ENCODE data around the gene ZDHHC3.

Gene ZDHHC3

DNA sequence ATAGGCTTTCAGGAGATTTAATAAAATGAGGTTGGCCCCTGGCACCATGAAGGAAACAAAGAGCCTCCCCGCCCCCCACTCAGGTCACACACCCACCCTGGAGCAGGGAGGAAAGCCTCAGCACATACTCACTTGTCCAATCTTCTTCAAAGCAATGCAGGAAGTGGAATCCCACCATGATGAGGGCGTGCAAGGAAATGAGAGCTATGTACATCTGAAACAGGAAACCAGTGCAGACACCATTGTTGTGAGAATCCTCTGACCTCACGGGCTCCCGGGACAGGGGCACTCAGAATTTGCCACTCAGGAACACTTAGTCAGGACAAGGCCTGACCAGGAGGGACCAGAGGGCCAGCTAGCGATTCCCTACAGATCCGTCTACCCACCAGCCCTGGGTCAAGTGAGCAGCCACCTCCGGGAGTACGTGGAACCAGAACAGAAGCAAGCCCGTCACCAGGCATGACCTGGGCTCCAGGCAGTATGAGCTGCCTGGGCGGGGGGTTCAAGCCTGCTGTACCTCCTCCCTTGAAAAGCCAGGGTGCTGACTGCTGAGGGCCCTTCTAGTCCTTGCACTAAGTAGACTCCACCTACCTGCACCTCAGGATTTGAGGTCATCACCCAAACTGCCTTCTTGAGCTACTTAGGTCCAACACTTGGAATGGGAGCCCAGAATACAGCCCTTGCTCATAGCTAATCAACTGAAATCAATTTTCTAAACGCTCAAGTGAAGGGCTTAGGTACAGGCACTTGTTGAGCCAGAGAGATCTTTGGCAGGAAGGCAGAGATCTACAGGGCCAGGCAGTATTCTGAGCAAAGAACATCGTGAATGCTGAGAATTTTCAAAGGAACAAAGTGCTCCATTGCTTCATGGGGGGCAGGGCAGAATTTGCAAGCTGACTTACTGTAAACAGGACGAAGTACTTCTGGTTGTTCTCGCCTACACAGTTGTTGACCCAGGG lies 42.7 kb downstream of the ZDHHC3 start:
- no peaks in the 10 kb centered on the region for H3K9me2 ChIP-seq (replicated peaks; ENCODE audit: control insufficient read depth, low read length)
- no peak overlapping the region for H3K27ac ChIP-seq (ENCODE audit: low read depth, low read length)
- no peak for TF ChIP-seq EZH2phosphoT487 (IDR thresholded peaks at IDR 0.05; ENCODE audit: borderline replicate concordance, low read length)
- TF ChIP-seq, protein P1, sequence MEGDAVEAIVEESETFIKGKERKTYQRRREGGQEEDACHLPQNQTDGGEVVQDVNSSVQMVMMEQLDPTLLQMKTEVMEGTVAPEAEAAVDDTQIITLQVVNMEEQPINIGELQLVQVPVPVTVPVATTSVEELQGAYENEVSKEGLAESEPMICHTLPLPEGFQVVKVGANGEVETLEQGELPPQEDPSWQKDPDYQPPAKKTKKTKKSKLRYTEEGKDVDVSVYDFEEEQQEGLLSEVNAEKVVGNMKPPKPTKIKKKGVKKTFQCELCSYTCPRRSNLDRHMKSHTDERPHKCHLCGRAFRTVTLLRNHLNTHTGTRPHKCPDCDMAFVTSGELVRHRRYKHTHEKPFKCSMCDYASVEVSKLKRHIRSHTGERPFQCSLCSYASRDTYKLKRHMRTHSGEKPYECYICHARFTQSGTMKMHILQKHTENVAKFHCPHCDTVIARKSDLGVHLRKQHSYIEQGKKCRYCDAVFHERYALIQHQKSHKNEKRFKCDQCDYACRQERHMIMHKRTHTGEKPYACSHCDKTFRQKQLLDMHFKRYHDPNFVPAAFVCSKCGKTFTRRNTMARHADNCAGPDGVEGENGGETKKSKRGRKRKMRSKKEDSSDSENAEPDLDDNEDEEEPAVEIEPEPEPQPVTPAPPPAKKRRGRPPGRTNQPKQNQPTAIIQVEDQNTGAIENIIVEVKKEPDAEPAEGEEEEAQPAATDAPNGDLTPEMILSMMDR (IDR thresholded peaks at IDR 0.05; ENCODE audit: low read depth, low read length, poor library complexity, severe bottlenecking): no peak
- no peaks in the 10 kb centered on the region for H4K20me1 ChIP-seq (ENCODE audit: control insufficient read depth, insufficient read depth, low read depth, low read length)
- no peaks in the 10 kb centered on the region for H3F3A ChIP-seq (ENCODE audit: control insufficient read depth, insufficient read depth)
- H3K4me1 ChIP-seq (ENCODE audit: control insufficient read depth, low read length): no peaks in the 10 kb centered on the region
- no peaks in the 10 kb centered on the region for H3K79me2 ChIP-seq (ENCODE audit: control insufficient read depth, low read length)
- no peak overlapping the region for H3K4me3 ChIP-seq (ENCODE audit: low read length)
- no peak overlapping the region for H3K4me2 ChIP-seq (ENCODE audit: low read length)
- no peaks in the 10 kb centered on the region for H3K27me3 ChIP-seq (ENCODE audit: control insufficient read depth, low read length)
- H3K36me3 ChIP-seq (ENCODE audit: control insufficient read depth, low read length): peaks cover 26% of the 10 kb centered on the region
- H3K9me3 ChIP-seq (ENCODE audit: control insufficient read depth, insufficient read depth, low read length): no peaks in the 10 kb centered on the region

DNA sequence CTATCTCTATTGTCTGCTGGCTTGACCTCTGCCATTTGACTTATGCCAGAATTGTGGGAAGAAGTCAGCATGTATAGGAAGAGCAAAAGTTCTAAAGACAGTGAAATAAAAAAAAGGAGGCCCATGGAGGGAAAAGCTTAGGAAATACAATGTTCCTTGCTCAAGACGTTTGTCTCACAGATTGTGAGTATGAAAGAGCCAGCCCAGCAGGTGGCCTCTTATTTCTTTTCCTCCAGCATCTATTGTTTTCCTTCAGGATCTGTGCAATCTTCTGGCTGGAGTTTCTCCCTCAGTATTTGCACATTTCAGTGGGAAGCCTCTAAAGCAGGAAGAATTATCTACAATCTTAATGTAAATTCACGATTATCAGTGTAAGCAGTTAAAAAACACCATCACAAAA lies 43.7 kb downstream of the ZDHHC3 start:
- Histone ChIP-seq H3K27me3 (ENCODE audit: control insufficient read depth, low read length) (no peaks in the 10 kb centered on the region), H3K9me3 (ENCODE audit: control insufficient read depth, insufficient read depth, low read length) (no peaks in the 10 kb centered on the region), H3F3A (ENCODE audit: control insufficient read depth, insufficient read depth) (no peaks in the 10 kb centered on the region), H3K4me2 (ENCODE audit: low read length) (no peak overlapping the region), H3K27ac (ENCODE audit: low read depth, low read length) (no peak overlapping the region), H3K9me2 (replicated peaks; ENCODE audit: control insufficient read depth, low read length) (no peaks in the 10 kb centered on the region), H3K4me3 (ENCODE audit: low read length) (no peak overlapping the region), H4K20me1 (ENCODE audit: control insufficient read depth, insufficient read depth, low read depth, low read length) (no peaks in the 10 kb centered on the region), H3K36me3 (ENCODE audit: control insufficient read depth, low read length) (peaks cover 27% of the 10 kb centered on the region), H3K4me1 (ENCODE audit: control insufficient read depth, low read length) (no peaks in the 10 kb centered on the region), H3K79me2 (ENCODE audit: control insufficient read depth, low read length) (no peaks in the 10 kb centered on the region)
- TF ChIP-seq EZH2phosphoT487 (IDR thresholded peaks at IDR 0.05; ENCODE audit: borderline replicate concordance, low read length): no peak
- TF ChIP-seq, protein P1 (IDR thresholded peaks at IDR 0.05; ENCODE audit: low read depth, low read length, poor library complexity, severe bottlenecking): no peak

DNA sequence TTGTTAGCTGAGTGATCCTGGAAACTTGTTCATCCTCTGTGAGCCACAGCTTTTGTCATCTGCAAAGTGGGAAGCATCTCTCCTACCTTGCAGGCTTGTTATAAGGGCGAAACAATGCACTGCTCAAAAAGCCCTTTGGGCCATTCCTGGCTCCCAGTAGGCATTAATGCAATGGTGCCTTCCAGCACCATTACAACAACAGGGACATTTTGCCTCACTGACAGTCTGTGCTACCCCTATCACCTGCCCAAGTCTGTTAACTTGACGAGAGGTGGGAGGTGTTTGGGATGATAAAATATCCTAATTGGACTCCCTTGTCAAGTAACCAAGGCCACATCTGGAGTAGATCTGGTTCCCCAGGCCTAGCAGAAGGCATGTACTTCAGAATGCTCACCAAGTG lies 44.2 kb downstream of the ZDHHC3 start:
- Histone ChIP-seq H3K4me2 (ENCODE audit: low read length) (no peak overlapping the region), H3K79me2 (ENCODE audit: control insufficient read depth, low read length) (no peaks in the 10 kb centered on the region), H3K9me2 (replicated peaks; ENCODE audit: control insufficient read depth, low read length) (no peaks in the 10 kb centered on the region), H3K27me3 (ENCODE audit: control insufficient read depth, low read length) (no peaks in the 10 kb centered on the region), H3K9me3 (ENCODE audit: control insufficient read depth, insufficient read depth, low read length) (no peaks in the 10 kb centered on the region), H4K20me1 (ENCODE audit: control insufficient read depth, insufficient read depth, low read depth, low read length) (no peaks in the 10 kb centered on the region), H3K36me3 (ENCODE audit: control insufficient read depth, low read length) (peaks cover 30% of the 10 kb centered on the region), H3K27ac (ENCODE audit: low read depth, low read length) (no peak overlapping the region), H3K4me3 (ENCODE audit: low read length) (no peak overlapping the region), H3K4me1 (ENCODE audit: control insufficient read depth, low read length) (no peaks in the 10 kb centered on the region), H3F3A (ENCODE audit: control insufficient read depth, insufficient read depth) (no peaks in the 10 kb centered on the region)
- TF ChIP-seq, protein P1 (IDR thresholded peaks at IDR 0.05; ENCODE audit: low read depth, low read length, poor library complexity, severe bottlenecking): no peak
- no peak for TF ChIP-seq EZH2phosphoT487 (IDR thresholded peaks at IDR 0.05; ENCODE audit: borderline replicate concordance, low read length)

All from DOHH2 (cell line).